NT2/D1 (cell line): ENCODE measurements around the gene SELENOO.
"Not testable (repeated sequence)": the region's sequence is repeated elsewhere in the genome, so short reads cannot be mapped to it uniquely, and the experiment has no call there.

Source experiments
- DNase-seq: peaks from one replicate; pipeline ENCODE4 v3.0.0-alpha.2; 2011; ENCODE audit warnings: low read depth, low spot score
- H3K27me3 ChIP-seq: 2 replicates; pipeline ENCODE4 v1.6.0; 2011; ENCODE audit warnings: mild to moderate bottlenecking; ENCODE audit not compliant: insufficient read length, insufficient read depth
- H3K36me3 ChIP-seq: 2 replicates; pipeline ENCODE4 v1.6.1; 2011; ENCODE audit warnings: mild to moderate bottlenecking, low read length, mixed read lengths; ENCODE audit not compliant: insufficient read depth, insufficient read length
- H3K4me1 ChIP-seq: 2 replicates; pipeline ENCODE4 v1.5.1; 2011; ENCODE audit not compliant: insufficient read depth, insufficient read length
- H3K4me3 ChIP-seq: 2 replicates; pipeline ENCODE4 v1.5.1; 2011; ENCODE audit warnings: low read depth; ENCODE audit not compliant: insufficient read length
- H3K9ac ChIP-seq: 2 replicates; pipeline ENCODE4 v1.6.0; 2011; ENCODE audit warnings: low read depth; ENCODE audit not compliant: insufficient read length
- H3K9me3 ChIP-seq: 2 replicates; pipeline ENCODE4 v1.5.1; 2011; ENCODE audit warnings: mild to moderate bottlenecking, low read length; ENCODE audit not compliant: insufficient read depth
- SUZ12 ChIP-seq: IDR thresholded peaks from 2 replicates; pipeline ENCODE4 v1.6.1; 2011; ENCODE audit not compliant: insufficient read length, insufficient read depth; ENCODE audit errors: extremely low read depth
- YY1 ChIP-seq: IDR thresholded peaks from 2 replicates; pipeline ENCODE4 v1.6.1; 2011; ENCODE audit not compliant: insufficient read length, insufficient read depth
- ZNF274 ChIP-seq: IDR thresholded peaks from 2 replicates; pipeline ENCODE4 v1.6.1; 2011; ENCODE audit warnings: mild to moderate bottlenecking, low read depth, low read length

SELENOO gene

GRCh38 chr22:50199829-50200460 lies 866 bp upstream of the SELENOO start:
- peak overlapping the region; percentile 77 for H3K9ac ChIP-seq
- H3K27me3 ChIP-seq, result peaks cover 10% of the 10 kb centered on the region
- peaks cover 41% of the 10 kb centered on the region for H3K36me3 ChIP-seq
- peaks cover 7% of the 10 kb centered on the region for H3K4me1 ChIP-seq
- H3K4me3 ChIP-seq, result peak overlapping the region; percentile 61
- no peak for DNase-seq
- H3K9me3 ChIP-seq, result no peaks in the 10 kb centered on the region
- TF ChIP-seq ZNF274 (no peak), SUZ12 (no peak), YY1 (no peak)

GRCh38 chr22:50201191-50202129 lies 649 bp downstream of the SELENOO start:
- no peak for DNase-seq
- Histone ChIP-seq H3K9ac (peak overlapping the region; percentile 89), H3K36me3 (peaks cover 43% of the 10 kb centered on the region)

DNA sequence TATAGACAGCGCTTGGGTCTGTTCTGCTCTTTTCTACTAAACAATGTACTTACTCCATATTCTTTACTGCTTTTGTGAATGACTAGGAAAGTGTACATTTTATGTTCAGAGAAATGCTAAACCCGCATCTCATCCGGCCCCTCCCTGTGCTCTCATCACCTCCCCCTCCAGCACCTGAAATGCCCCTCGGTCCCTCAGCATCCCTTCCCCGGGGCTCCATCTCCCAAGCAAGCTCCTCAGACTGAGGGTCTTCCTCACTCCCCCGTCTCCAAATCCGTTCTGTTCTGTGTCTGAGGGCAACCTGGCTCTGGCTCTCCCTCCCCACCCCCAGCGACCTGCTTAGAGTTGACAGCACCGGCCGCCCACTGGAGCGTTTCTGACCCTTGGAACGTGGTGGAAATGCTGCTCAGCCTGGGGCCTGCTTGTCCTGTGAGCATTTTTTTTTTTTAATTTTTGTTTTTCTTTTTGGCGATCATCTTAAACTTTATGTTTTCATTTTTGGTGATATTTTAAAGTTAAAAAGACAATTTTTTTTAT lies 1.4 kb downstream of the SELENOO start:
- Histone ChIP-seq H3K9ac (peak overlapping the region; percentile 89), H3K27me3 (peaks cover 10% of the 10 kb centered on the region), H3K9me3 (no peaks in the 10 kb centered on the region), H3K4me1 (peaks cover 17% of the 10 kb centered on the region), H3K36me3 (peaks cover 47% of the 10 kb centered on the region), H3K4me3 (peak overlapping the region; percentile 81)
- DNase-seq, result no peak
- no peak for TF ChIP-seq SUZ12
- TF ChIP-seq ZNF274, result no peak
- no peak for TF ChIP-seq YY1

More at GRCh38 chr22:50201191-50202129, 649 bp downstream of the SELENOO start:
- H3K27me3 ChIP-seq, result peaks cover 10% of the 10 kb centered on the region
- H3K9me3 ChIP-seq, result no peaks in the 10 kb centered on the region
- no peak for TF ChIP-seq SUZ12
- TF ChIP-seq ZNF274, result no peak
- TF ChIP-seq YY1, result no peak
- peaks cover 16% of the 10 kb centered on the region for H3K4me1 ChIP-seq
- peak overlapping the region; percentile 81 for H3K4me3 ChIP-seq

DNA sequence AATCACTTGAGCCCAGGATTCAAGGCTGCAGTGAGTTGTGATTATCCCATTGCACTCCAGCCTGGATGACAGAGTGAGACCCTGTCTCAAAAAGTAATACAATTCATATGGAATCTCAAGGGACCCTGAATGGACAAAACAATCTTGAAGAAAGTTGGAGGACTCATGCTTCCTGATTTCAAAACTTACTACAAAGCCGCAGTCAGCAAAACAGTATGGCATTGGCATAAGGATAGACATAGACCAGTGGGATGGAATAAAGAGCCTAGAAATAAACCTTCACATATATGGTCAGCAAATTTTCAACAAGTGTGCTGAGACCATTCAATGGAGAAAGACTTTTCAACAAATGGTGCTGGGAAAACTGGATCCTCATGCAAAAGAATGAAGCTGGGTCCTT lies 2.5 kb downstream of the SELENOO start:
- Histone ChIP-seq H3K36me3 (peaks cover 51% of the 10 kb centered on the region), H3K27me3 (peaks cover 10% of the 10 kb centered on the region), H3K4me1 (peaks cover 17% of the 10 kb centered on the region), H3K9ac (no peak overlapping the region), H3K4me3 (no peak overlapping the region), H3K9me3 (no peaks in the 10 kb centered on the region)
- no peak for DNase-seq
- TF ChIP-seq ZNF274 (no peak), YY1 (no peak), SUZ12 (no peak)

GRCh38 chr22:50204571-50204970 lies 3.8 kb downstream of the SELENOO start:
- DNase-seq, result no peak
- peaks cover 16% of the 10 kb centered on the region for H3K4me1 ChIP-seq

GRCh38 chr22:50204998-50205397 lies 4.2 kb downstream of the SELENOO start:
- not testable (repeated sequence) for H3K4me3 ChIP-seq, H3K9ac ChIP-seq, H3K9me3 ChIP-seq, DNase-seq
- Histone ChIP-seq H3K36me3 (peaks cover 52% of the 10 kb centered on the region), H3K27me3 (peaks cover 10% of the 10 kb centered on the region), H3K4me1 (peaks cover 15% of the 10 kb centered on the region)

More at GRCh38 chr22:50204571-50204970, 3.8 kb downstream of the SELENOO start:
- Histone ChIP-seq H3K9ac (no peak overlapping the region), H3K36me3 (peaks cover 52% of the 10 kb centered on the region), H3K9me3 (no peaks in the 10 kb centered on the region), H3K27me3 (peaks cover 10% of the 10 kb centered on the region), H3K4me3 (no peak overlapping the region)
- TF ChIP-seq ZNF274, result no peak
- no peak for TF ChIP-seq SUZ12
- no peak for TF ChIP-seq YY1

- no peaks in the 10 kb centered on the region for H3K9me3 ChIP-seq
- H3K4me3 ChIP-seq, result peak overlapping the region; percentile 8
- peaks cover 62% of the 10 kb centered on the region for H3K36me3 ChIP-seq
- H3K9ac ChIP-seq, result peak overlapping the region; percentile 50
- DNase-seq, result no peak
- peaks cover 10% of the 10 kb centered on the region for H3K27me3 ChIP-seq
- peaks cover 18% of the 10 kb centered on the region for H3K4me1 ChIP-seq
- TF ChIP-seq SUZ12 (no peak), ZNF274 (no peak), YY1 (no peak)
These were observed 5.2 kb downstream of the SELENOO start for GRCh38 chr22:50205781-50206569.
